ENCODE measurements around the gene MICU2.

Gene MICU2

GRCh38 chr13:21544515-21544914, 59.5 kb downstream of the MICU2 start:
- no peak overlapping the region for H3K4me2 ChIP-seq (ENCODE audit: low read length, poor library complexity, severe bottlenecking)
- no peak overlapping the region for H2AFZ ChIP-seq (ENCODE audit: low read depth, low read length)
- 100% methylated on average over 1 of the region's 1 CpG for WGBS
- no peak overlapping the region for H2AK5ac ChIP-seq (ENCODE audit: low read length, severe bottlenecking)
- H3K9me3 ChIP-seq (ENCODE audit: control insufficient read depth, low read length): no peaks in the 10 kb centered on the region
- peaks cover 14% of the 10 kb centered on the region for H3K79me1 ChIP-seq (replicated peaks; ENCODE audit: low read length, poor library complexity, severe bottlenecking)
- H3K14ac ChIP-seq (ENCODE audit: low read length in 2 of 2): no peak overlapping the region
- no peak overlapping the region for H3K23ac ChIP-seq (ENCODE audit: low read length in 2 of 2)
- no peak overlapping the region for H2BK15ac ChIP-seq (ENCODE audit: low read depth, poor library complexity, severe bottlenecking)
- no peak overlapping the region for H3K27ac ChIP-seq (ENCODE audit: low read length, poor library complexity, severe bottlenecking)
- H2BK5ac ChIP-seq (ENCODE audit: low read depth, low read length, poor library complexity, severe bottlenecking): no peak overlapping the region
- H3K9ac ChIP-seq (ENCODE audit: low read length): no peak overlapping the region
- no peak overlapping the region for H3K4ac ChIP-seq (ENCODE audit: low read depth in 1 of 2, low read length in 2 of 2)
- H3K18ac ChIP-seq (ENCODE audit: low read depth in 1 of 2, low read length in 2 of 2): no peak overlapping the region
- no peak overlapping the region for H2BK120ac ChIP-seq (ENCODE audit: low read depth, low read length)
- H3K27me3 ChIP-seq (ENCODE audit: control insufficient read depth in 1 of 2, insufficient read depth in 1 of 2, low read length in 2 of 2): no peaks in the 10 kb centered on the region
- peaks cover 0 to 8% of the 10 kb centered on the region in 2 experiments for H3K36me3 ChIP-seq (ENCODE audit: control insufficient read depth in 1 of 2, insufficient read depth in 2 of 2, low read depth in 1 of 2, low read length in 2 of 2)
- H4K91ac ChIP-seq (ENCODE audit: low read length): no peak overlapping the region
- no peak overlapping the region for H3K4me3 ChIP-seq (ENCODE audit: insufficient read depth in 1 of 2, low read depth in 1 of 2, low read length in 2 of 2)
- no peak overlapping the region for H4K8ac ChIP-seq (ENCODE audit: low read length)
- no peak overlapping the region for H2BK12ac ChIP-seq (ENCODE audit: low read length in 2 of 2)
- DNase-seq: no peak
- peaks cover 4% of the 10 kb centered on the region for H3K4me1 ChIP-seq (ENCODE audit: control insufficient read depth, insufficient read depth, low read depth, low read length)

GRCh38 chr13:21542563-21542962, 61.4 kb downstream of the MICU2 start:
- Histone ChIP-seq H2BK5ac (ENCODE audit: low read depth, low read length, poor library complexity, severe bottlenecking) (no peak overlapping the region), H2BK15ac (ENCODE audit: low read depth, poor library complexity, severe bottlenecking) (no peak overlapping the region), H3K27me3 (ENCODE audit: control insufficient read depth in 1 of 2, insufficient read depth in 1 of 2, low read length in 2 of 2) (no peaks in the 10 kb centered on the region), H3K4me3 (ENCODE audit: insufficient read depth in 1 of 2, low read depth in 1 of 2, low read length in 2 of 2) (no peak overlapping the region), H2AK5ac (ENCODE audit: low read length, severe bottlenecking) (no peak overlapping the region), H4K91ac (ENCODE audit: low read length) (no peak overlapping the region), H3K4ac (ENCODE audit: low read depth in 1 of 2, low read length in 2 of 2) (no peak overlapping the region), H3K79me1 (replicated peaks; ENCODE audit: low read length, poor library complexity, severe bottlenecking) (peaks cover 13% of the 10 kb centered on the region), H3K4me2 (ENCODE audit: low read length, poor library complexity, severe bottlenecking) (no peak overlapping the region), H3K27ac (ENCODE audit: low read length, poor library complexity, severe bottlenecking) (peak overlapping the region; percentile 8), H3K23ac (ENCODE audit: low read length in 2 of 2) (no peak overlapping the region), H3K18ac (ENCODE audit: low read depth in 1 of 2, low read length in 2 of 2) (no peak overlapping the region), H2BK120ac (ENCODE audit: low read depth, low read length) (no peak overlapping the region), H3K36me3 (ENCODE audit: control insufficient read depth in 1 of 2, insufficient read depth in 2 of 2, low read depth in 1 of 2, low read length in 2 of 2) (peaks cover 5 to 20% of the 10 kb centered on the region in 2 experiments), H3K14ac (ENCODE audit: low read length in 2 of 2) (no peak overlapping the region), H3K4me1 (ENCODE audit: control insufficient read depth, insufficient read depth, low read depth, low read length) (no peaks in the 10 kb centered on the region), H3K9me3 (ENCODE audit: control insufficient read depth, low read length) (no peaks in the 10 kb centered on the region), H2AFZ (ENCODE audit: low read depth, low read length) (no peak overlapping the region), H4K8ac (ENCODE audit: low read length) (no peak overlapping the region), H2BK12ac (ENCODE audit: low read length in 2 of 2) (no peak overlapping the region), H3K9ac (ENCODE audit: low read length) (no peak overlapping the region)
- WGBS: no CpG with 5 or more reads among the region's 1 CpG
- no peak for DNase-seq

GRCh38 chr13:21541980-21542379, 62.0 kb downstream of the MICU2 start:
- no peak overlapping the region for H3K4ac ChIP-seq (ENCODE audit: low read depth in 1 of 2, low read length in 2 of 2)
- H3K23ac ChIP-seq (ENCODE audit: low read length in 2 of 2): no peak overlapping the region
- H4K8ac ChIP-seq (ENCODE audit: low read length): no peak overlapping the region
- H2BK120ac ChIP-seq (ENCODE audit: low read depth, low read length): no peak overlapping the region
- no peak overlapping the region for H3K4me3 ChIP-seq (ENCODE audit: insufficient read depth in 1 of 2, low read depth in 1 of 2, low read length in 2 of 2)
- peak overlapping the region; percentile 8 for H3K27ac ChIP-seq (ENCODE audit: low read length, poor library complexity, severe bottlenecking)
- H2BK12ac ChIP-seq (ENCODE audit: low read length in 2 of 2): no peak overlapping the region
- H3K79me1 ChIP-seq (replicated peaks; ENCODE audit: low read length, poor library complexity, severe bottlenecking): peaks cover 12% of the 10 kb centered on the region
- H2AFZ ChIP-seq (ENCODE audit: low read depth, low read length): no peak overlapping the region
- no peak overlapping the region for H3K9ac ChIP-seq (ENCODE audit: low read length)
- no peak overlapping the region for H4K91ac ChIP-seq (ENCODE audit: low read length)
- H2BK15ac ChIP-seq (ENCODE audit: low read depth, poor library complexity, severe bottlenecking): no peak overlapping the region
- H2AK5ac ChIP-seq (ENCODE audit: low read length, severe bottlenecking): no peak overlapping the region
- no peak overlapping the region for H3K4me2 ChIP-seq (ENCODE audit: low read length, poor library complexity, severe bottlenecking)
- no peak overlapping the region for H3K14ac ChIP-seq (ENCODE audit: low read length in 2 of 2)
- H3K18ac ChIP-seq (ENCODE audit: low read depth in 1 of 2, low read length in 2 of 2): no peak overlapping the region
- no CpG with 5 or more reads among the region's 1 CpG for WGBS
- no peak for DNase-seq
- H3K27me3 ChIP-seq (ENCODE audit: control insufficient read depth in 1 of 2, insufficient read depth in 1 of 2, low read length in 2 of 2): no peaks in the 10 kb centered on the region
- H3K4me1 ChIP-seq (ENCODE audit: control insufficient read depth, insufficient read depth, low read depth, low read length): no peaks in the 10 kb centered on the region
- no peak overlapping the region for H2BK5ac ChIP-seq (ENCODE audit: low read depth, low read length, poor library complexity, severe bottlenecking)
- peaks cover 5 to 14% of the 10 kb centered on the region in 2 experiments for H3K36me3 ChIP-seq (ENCODE audit: control insufficient read depth in 1 of 2, insufficient read depth in 2 of 2, low read depth in 1 of 2, low read length in 2 of 2)
- no peaks in the 10 kb centered on the region for H3K9me3 ChIP-seq (ENCODE audit: control insufficient read depth, low read length)

GRCh38 chr13:21541271-21541670, 62.7 kb downstream of the MICU2 start:
- no peak overlapping the region for H2BK120ac ChIP-seq (ENCODE audit: low read depth, low read length)

More at GRCh38 chr13:21541271-21541670, 62.7 kb downstream of the MICU2 start:
- no peak overlapping the region for H3K4me2 ChIP-seq (ENCODE audit: low read length, poor library complexity, severe bottlenecking)
- no peak overlapping the region for H3K14ac ChIP-seq (ENCODE audit: low read length in 2 of 2)
- no peaks in the 10 kb centered on the region for H3K4me1 ChIP-seq (ENCODE audit: control insufficient read depth, insufficient read depth, low read depth, low read length)
- no peak overlapping the region for H3K27ac ChIP-seq (ENCODE audit: low read length, poor library complexity, severe bottlenecking)
- no peak overlapping the region for H2BK12ac ChIP-seq (ENCODE audit: low read length in 2 of 2)
- H3K18ac ChIP-seq (ENCODE audit: low read depth in 1 of 2, low read length in 2 of 2): no peak overlapping the region
- H3K27me3 ChIP-seq (ENCODE audit: control insufficient read depth in 1 of 2, insufficient read depth in 1 of 2, low read length in 2 of 2): no peaks in the 10 kb centered on the region
- H3K4me3 ChIP-seq (ENCODE audit: insufficient read depth in 1 of 2, low read depth in 1 of 2, low read length in 2 of 2): no peak overlapping the region
- H4K8ac ChIP-seq (ENCODE audit: low read length): no peak overlapping the region
- DNase-seq: no peak
- no peak overlapping the region for H3K9ac ChIP-seq (ENCODE audit: low read length)
- no peak overlapping the region for H3K23ac ChIP-seq (ENCODE audit: low read length in 2 of 2)
- no peak overlapping the region for H2BK15ac ChIP-seq (ENCODE audit: low read depth, poor library complexity, severe bottlenecking)
- no peaks in the 10 kb centered on the region for H3K9me3 ChIP-seq (ENCODE audit: control insufficient read depth, low read length)
- H2AK5ac ChIP-seq (ENCODE audit: low read length, severe bottlenecking): no peak overlapping the region
- H2BK5ac ChIP-seq (ENCODE audit: low read depth, low read length, poor library complexity, severe bottlenecking): no peak overlapping the region
- no peak overlapping the region for H2AFZ ChIP-seq (ENCODE audit: low read depth, low read length)
- peaks cover 6 to 14% of the 10 kb centered on the region in 2 experiments for H3K36me3 ChIP-seq (ENCODE audit: control insufficient read depth in 1 of 2, insufficient read depth in 2 of 2, low read depth in 1 of 2, low read length in 2 of 2)
- no peak overlapping the region for H3K4ac ChIP-seq (ENCODE audit: low read depth in 1 of 2, low read length in 2 of 2)
- peaks cover 10% of the 10 kb centered on the region for H3K79me1 ChIP-seq (replicated peaks; ENCODE audit: low read length, poor library complexity, severe bottlenecking)
- no peak overlapping the region for H4K91ac ChIP-seq (ENCODE audit: low read length)
